ENCODE data around the gene DLG5.

GRCh38 chr10:77893386-77893785, 33.2 kb downstream of the DLG5 start:
- TF ChIP-seq CTCF (conservative IDR thresholded peaks at IDR 0.05) (no peak), EZH2 (IDR thresholded peaks at IDR 0.05; ENCODE audit: low read depth) (no peak)

Data from PC-9 (cell line).